ENCODE results near the gene TRIM33. TPM values are rescaled to one million over a fixed set of nuclear protein-coding genes. Genes with fewer than 3 reads are reported as not detected.

The TRIM33 gene
- total and polyA plus RNA-seq, 2 experiments from 2014 or later, result 27.5 to 41.1 TPM

DNA sequence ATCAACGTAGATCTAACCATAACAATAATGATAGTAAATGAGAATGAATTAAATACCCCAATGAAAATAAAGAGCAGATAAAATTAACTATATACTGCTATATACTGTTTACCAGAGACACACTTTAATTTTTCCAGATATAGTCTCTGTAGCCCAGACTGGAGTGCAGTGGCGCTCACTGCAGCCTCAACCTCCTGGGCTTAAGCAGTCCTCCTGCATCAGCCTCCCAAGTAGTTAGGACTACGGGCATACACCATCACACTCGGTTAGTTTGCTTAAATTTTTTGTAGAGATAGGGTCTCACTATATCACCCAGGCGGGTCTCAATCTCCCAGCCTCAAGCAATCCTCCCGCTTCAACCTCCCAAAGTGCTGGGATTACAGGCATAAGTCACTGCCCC, 37.2 kb downstream of the TRIM33 start:
- no peaks in the 10 kb centered on the region for H3K9me2 ChIP-seq (replicated peaks; ENCODE audit: insufficient read depth)
- H3K4me2 ChIP-seq, result no peak overlapping the region
- over 99% methylated on average over 6 of the region's 6 CpGs for WGBS (ENCODE audit: low lambda C conversion rate, missing lambda C conversion rate)
- H3K27ac ChIP-seq, result peak overlapping the region; percentile 25
- no peak overlapping the region for H3K4me3 ChIP-seq
- H3K27me3 ChIP-seq, result no peaks in the 10 kb centered on the region
- no peak overlapping the region for H2AFZ ChIP-seq
- no peak for DNase-seq (ENCODE audit: low spot score)
- no peaks in the 10 kb centered on the region for H3K36me3 ChIP-seq (replicated peaks; ENCODE audit: insufficient read depth, low read depth)
- TF ChIP-seq CTCF (IDR thresholded peaks at IDR 0.05; ENCODE audit: poor library complexity) (no peak), EZH2 (IDR thresholded peaks at IDR 0.05; ENCODE audit: borderline replicate concordance) (no peak), EZH2phosphoT487 (IDR thresholded peaks at IDR 0.05; ENCODE audit: low read depth, severe bottlenecking, unreplicated experiment) (no peak)
- H4K20me1 ChIP-seq (ENCODE audit: insufficient read depth, poor library complexity, severe bottlenecking), result peaks cover 26% of the 10 kb centered on the region
- no peaks in the 10 kb centered on the region for H3K4me1 ChIP-seq (ENCODE audit: insufficient read depth)
- peaks cover 100% of the 10 kb centered on the region for H3K79me2 ChIP-seq
- no peaks in the 10 kb centered on the region for H3K9me3 ChIP-seq (ENCODE audit: low read depth)

DNA sequence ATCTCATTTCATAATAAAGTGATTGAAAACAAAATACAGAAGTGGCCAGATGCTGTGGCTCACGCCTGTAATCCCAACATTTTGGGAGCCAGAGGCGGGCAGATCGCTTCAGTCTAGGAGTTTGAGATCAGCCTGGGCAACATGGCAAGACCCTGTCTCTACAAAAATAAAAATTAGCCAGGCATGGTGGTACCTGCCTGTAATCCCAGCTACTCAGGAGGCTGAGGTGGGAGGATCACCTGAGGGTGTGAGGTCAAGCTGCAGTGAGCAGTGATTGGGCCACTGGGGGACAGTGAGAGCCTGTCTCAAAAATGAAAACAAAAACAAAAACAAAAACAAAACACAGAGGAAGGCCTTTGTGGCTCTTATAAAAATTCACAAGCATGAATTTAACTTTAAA, 38.6 kb downstream of the TRIM33 start:
- no peaks in the 10 kb centered on the region for H3K27me3 ChIP-seq
- H3K36me3 ChIP-seq (replicated peaks; ENCODE audit: insufficient read depth, low read depth), result no peaks in the 10 kb centered on the region
- H3K4me3 ChIP-seq, result no peak overlapping the region
- H3K4me1 ChIP-seq (ENCODE audit: insufficient read depth), result peaks cover 2% of the 10 kb centered on the region
- DNase-seq (ENCODE audit: low spot score), result no peak
- no peaks in the 10 kb centered on the region for H3K9me2 ChIP-seq (replicated peaks; ENCODE audit: insufficient read depth)
- H3K27ac ChIP-seq, result no peak overlapping the region
- no peak overlapping the region for H3K4me2 ChIP-seq
- H2AFZ ChIP-seq, result no peak overlapping the region
- 99% methylated on average over 3 of the region's 3 CpGs for WGBS (ENCODE audit: low lambda C conversion rate, missing lambda C conversion rate)
- H3K9me3 ChIP-seq (ENCODE audit: low read depth), result no peaks in the 10 kb centered on the region
- peaks cover 25% of the 10 kb centered on the region for H4K20me1 ChIP-seq (ENCODE audit: insufficient read depth, poor library complexity, severe bottlenecking)
- TF ChIP-seq EZH2phosphoT487 (IDR thresholded peaks at IDR 0.05; ENCODE audit: low read depth, severe bottlenecking, unreplicated experiment), result no peak
- TF ChIP-seq CTCF (IDR thresholded peaks at IDR 0.05; ENCODE audit: poor library complexity), result no peak
- no peak for TF ChIP-seq EZH2 (IDR thresholded peaks at IDR 0.05; ENCODE audit: borderline replicate concordance)
- peaks cover 100% of the 10 kb centered on the region for H3K79me2 ChIP-seq

DNA sequence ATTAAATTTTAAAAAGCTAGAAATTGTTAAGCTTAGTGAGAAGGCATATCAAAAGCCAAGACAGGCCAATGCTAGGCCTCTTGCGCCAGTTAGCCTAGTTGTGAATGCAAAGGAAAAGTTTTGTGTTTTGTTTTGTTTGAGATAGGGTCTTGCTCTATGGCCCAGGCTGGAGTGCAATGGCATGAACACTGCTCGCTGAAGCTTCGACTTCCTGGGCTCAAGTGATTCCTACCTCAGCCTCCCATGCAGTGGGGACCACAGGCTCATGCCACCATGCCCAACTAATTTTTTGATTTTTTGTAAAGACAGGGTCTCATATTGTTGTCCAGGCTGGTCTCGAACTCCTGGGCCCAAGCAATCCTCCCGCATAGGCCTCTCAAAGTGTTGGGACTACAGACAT, 40.3 kb downstream of the TRIM33 start:
- Histone ChIP-seq H3K36me3 (replicated peaks; ENCODE audit: insufficient read depth, low read depth) (no peaks in the 10 kb centered on the region), H3K4me2 (no peak overlapping the region), H3K9me3 (ENCODE audit: low read depth) (no peaks in the 10 kb centered on the region), H3K4me1 (ENCODE audit: insufficient read depth) (peaks cover 16% of the 10 kb centered on the region), H3K9me2 (replicated peaks; ENCODE audit: insufficient read depth) (no peaks in the 10 kb centered on the region), H3K4me3 (no peak overlapping the region), H3K27me3 (no peaks in the 10 kb centered on the region), H3K79me2 (peaks cover 100% of the 10 kb centered on the region), H2AFZ (no peak overlapping the region), H4K20me1 (ENCODE audit: insufficient read depth, poor library complexity, severe bottlenecking) (peaks cover 22% of the 10 kb centered on the region), H3K27ac (no peak overlapping the region)
- WGBS (ENCODE audit: low lambda C conversion rate, missing lambda C conversion rate), result 78% methylated on average over 5 of the region's 5 CpGs
- TF ChIP-seq EZH2 (IDR thresholded peaks at IDR 0.05; ENCODE audit: borderline replicate concordance) (no peak), CTCF (IDR thresholded peaks at IDR 0.05; ENCODE audit: poor library complexity) (no peak), EZH2phosphoT487 (IDR thresholded peaks at IDR 0.05; ENCODE audit: low read depth, severe bottlenecking, unreplicated experiment) (no peak)
- no peak for DNase-seq (ENCODE audit: low spot score)
